Thyroid gland (tissue), 4 donors: ENCODE results near the gene TSPAN6. TPM values are rescaled to one million over a fixed set of nuclear protein-coding genes. Genes with fewer than 3 reads are reported as not detected.

ENCODE experiments used
- DNase-seq, 2 donors: peaks; one replicate each; pipeline ENCODE4 v3.0.0-alpha.2; 2019
- H3K27ac ChIP-seq, 3 donors: fragments of 200-600 bp; sonication (generic); 1 replicate in 2 of 3; 2 replicates in 1 of 3; pipeline ENCODE4 v1.5.1; 2016 to 2019; ENCODE audit warnings: mild to moderate bottlenecking in 1 of 3, moderate library complexity in 1 of 3
- H3K27me3 ChIP-seq: fragments of 200-600 bp; sonication (generic); one replicate; pipeline ENCODE4 v1.5.1; 2019
- H3K36me3 ChIP-seq, 2 donors: fragments of 200-600 bp; sonication (generic); one replicate each; pipeline ENCODE4 v1.5.1; 2016 to 2019
- H3K4me1 ChIP-seq, 2 donors: fragments of 200-600 bp; sonication (generic); one replicate each; pipeline ENCODE4 v1.5.1; 2017 to 2019
- H3K4me3 ChIP-seq, 3 donors: fragments of 200-600 bp; sonication (generic); replicated peaks in 1 of 3; 1 replicate in 2 of 3; 2 replicates in 1 of 3; pipeline ENCODE4 v1.5.1; 2016; ENCODE audit warnings: mild to moderate bottlenecking in 1 of 3
- H3K9me3 ChIP-seq: fragments of 200-600 bp; sonication (generic); one replicate; pipeline ENCODE4 v1.5.1; 2017
- POLR2A ChIP-seq, 2 donors: fragments of 450-650 bp; IDR thresholded peaks; one replicate each; pipeline ENCODE4 v1.6.1; 2017; ENCODE audit warnings: antibody characterized with exemption in 2 of 2, mild to moderate bottlenecking in 2 of 2, moderate library complexity in 1 of 2
- WGBS, 2 donors: methylation state at CpG; one replicate each; pipeline ENCODE4 v1.1.5; 2017; 5-methylcytosine and 5-hydroxymethylcytosine counted together
- intact Hi-C: fragments of 100-400 bp; cut with DNase I; formaldehyde crosslinking; loops from one replicate; pipeline ENCODE4 v1.15.1; 2023
- total RNA-seq, 4 donors: library from RNA; depleted of rRNA; stranded (reverse); fragments of >200 nt; gene quantifications; one replicate each; pipeline ENCODE4 v1.2.3, GENCODE V29; 2016
- TF ChIP-seq, protein P1 (sequence below), 6 experiments: fragments of 200-600 bp in 3 of 6; fragments of 450-650 bp in 3 of 6; sonication (generic) in 3 of 6; IDR thresholded peaks; one replicate each; pipeline ENCODE4 v1.5.1; 2016 to 2019; ENCODE audit warnings: antibody characterized with exemption in 6 of 6, mild to moderate bottlenecking in 2 of 6, inconsistent platforms in 1 of 6, moderate library complexity in 1 of 6

TSPAN6 gene
- total RNA-seq, 4 donors from 2014 or later, result 33.5 to 45.9 (median 35.2) TPM

DNA sequence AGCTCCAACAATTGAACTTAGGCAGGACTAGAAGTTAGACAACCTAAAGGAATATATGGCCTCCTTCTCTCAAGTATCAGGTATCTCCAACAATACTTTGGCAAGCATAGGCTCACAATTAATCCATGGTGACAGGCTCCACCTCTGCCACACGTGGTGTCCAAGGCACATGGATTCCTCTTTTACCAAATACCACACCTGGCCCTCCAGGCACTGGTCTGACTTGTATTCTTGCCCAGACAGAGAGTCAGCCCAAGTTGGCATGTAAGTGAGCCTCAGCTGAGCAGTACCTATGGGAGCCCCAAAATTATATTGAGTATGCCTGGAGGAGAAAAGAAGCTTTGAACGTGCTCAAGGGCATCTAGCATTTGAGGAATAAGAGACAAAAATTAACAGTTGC, 27.0 kb upstream of the TSPAN6 start:
- no peak for TF ChIP-seq POLR2A (IDR thresholded peaks at IDR 0.05)
- TF ChIP-seq, protein P1, sequence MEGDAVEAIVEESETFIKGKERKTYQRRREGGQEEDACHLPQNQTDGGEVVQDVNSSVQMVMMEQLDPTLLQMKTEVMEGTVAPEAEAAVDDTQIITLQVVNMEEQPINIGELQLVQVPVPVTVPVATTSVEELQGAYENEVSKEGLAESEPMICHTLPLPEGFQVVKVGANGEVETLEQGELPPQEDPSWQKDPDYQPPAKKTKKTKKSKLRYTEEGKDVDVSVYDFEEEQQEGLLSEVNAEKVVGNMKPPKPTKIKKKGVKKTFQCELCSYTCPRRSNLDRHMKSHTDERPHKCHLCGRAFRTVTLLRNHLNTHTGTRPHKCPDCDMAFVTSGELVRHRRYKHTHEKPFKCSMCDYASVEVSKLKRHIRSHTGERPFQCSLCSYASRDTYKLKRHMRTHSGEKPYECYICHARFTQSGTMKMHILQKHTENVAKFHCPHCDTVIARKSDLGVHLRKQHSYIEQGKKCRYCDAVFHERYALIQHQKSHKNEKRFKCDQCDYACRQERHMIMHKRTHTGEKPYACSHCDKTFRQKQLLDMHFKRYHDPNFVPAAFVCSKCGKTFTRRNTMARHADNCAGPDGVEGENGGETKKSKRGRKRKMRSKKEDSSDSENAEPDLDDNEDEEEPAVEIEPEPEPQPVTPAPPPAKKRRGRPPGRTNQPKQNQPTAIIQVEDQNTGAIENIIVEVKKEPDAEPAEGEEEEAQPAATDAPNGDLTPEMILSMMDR (IDR thresholded peaks at IDR 0.05), result no peak
- WGBS, 2 donors, result 73 to 83% methylated on average over 1 to 2 of the region's 2 CpGs
- no peak overlapping the region for H3K27ac ChIP-seq
- H3K4me1 ChIP-seq, result no peaks in the 10 kb centered on the region
- H3K4me3 ChIP-seq, result no peak overlapping the region
- no peaks in the 10 kb centered on the region for H3K27me3 ChIP-seq
- no peaks in the 10 kb centered on the region for H3K36me3 ChIP-seq
- no peaks in the 10 kb centered on the region for H3K9me3 ChIP-seq
- intact Hi-C loops, result no loop called here
- no peak for DNase-seq

DNA sequence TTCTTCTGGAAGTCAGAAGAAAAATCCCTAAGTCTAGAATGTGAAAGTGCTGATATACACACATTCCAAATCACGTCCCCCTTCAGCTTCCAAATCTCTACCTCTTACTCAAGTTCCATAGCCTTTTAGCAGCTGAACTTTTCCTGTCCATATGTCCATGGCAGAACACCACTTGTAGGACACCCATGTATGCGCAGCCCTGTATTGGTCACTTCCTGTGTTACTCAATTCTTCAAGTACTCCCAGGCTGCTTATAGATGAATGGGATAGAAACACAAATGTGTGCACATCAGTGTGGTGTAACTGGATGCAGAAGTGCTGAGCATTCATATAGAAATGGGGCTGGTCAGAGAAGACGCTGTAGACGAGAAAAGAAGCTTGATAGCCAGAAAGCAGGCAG, 26.2 kb upstream of the TSPAN6 start:
- Histone ChIP-seq H3K4me1 (no peaks in the 10 kb centered on the region), H3K27ac (no peak overlapping the region), H3K4me3 (no peak overlapping the region), H3K9me3 (no peaks in the 10 kb centered on the region), H3K36me3 (no peaks in the 10 kb centered on the region), H3K27me3 (no peaks in the 10 kb centered on the region)
- TF ChIP-seq, protein P1 (IDR thresholded peaks at IDR 0.05), result no peak
- no peak for TF ChIP-seq POLR2A (IDR thresholded peaks at IDR 0.05)
- 92 to 93% methylated on average over 4 of the region's 4 CpGs for WGBS, 2 donors
- intact Hi-C loops, result no loop called here
- no peak for DNase-seq

DNA sequence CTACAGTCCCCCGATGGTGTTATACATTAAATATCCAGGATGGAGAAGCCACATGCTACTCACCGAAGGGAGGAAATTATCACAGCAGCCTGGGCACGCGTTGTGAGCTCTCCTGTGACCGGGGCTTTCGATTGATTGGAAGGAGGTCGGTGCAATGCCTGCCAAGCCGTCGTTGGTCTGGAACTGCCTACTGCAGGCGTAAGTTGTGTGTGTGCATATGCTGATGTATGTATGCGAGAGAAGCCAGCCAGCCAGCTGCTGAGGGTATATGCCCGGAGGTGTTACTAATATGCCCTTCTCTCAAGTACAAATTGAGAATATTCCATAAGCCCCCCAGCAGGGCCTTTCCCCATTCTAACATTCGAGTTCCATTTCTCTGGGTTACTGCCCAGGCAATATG, 25.6 kb upstream of the TSPAN6 start:
- DNase-seq, result no peak
- Histone ChIP-seq H3K9me3 (no peaks in the 10 kb centered on the region), H3K4me1 (no peaks in the 10 kb centered on the region), H3K36me3 (no peaks in the 10 kb centered on the region), H3K27ac (no peak overlapping the region), H3K4me3 (no peak overlapping the region), H3K27me3 (no peaks in the 10 kb centered on the region)
- intact Hi-C loops, result no loop called here
- TF ChIP-seq, protein P1 (IDR thresholded peaks at IDR 0.05), result no peak
- TF ChIP-seq POLR2A (IDR thresholded peaks at IDR 0.05), result no peak
- 92% methylated on average over 12 to 13 of the region's 13 CpGs for WGBS, 2 donors

GRCh38 chrX:100659431-100660137, 23.0 kb upstream of the TSPAN6 start:
- no peaks in the 10 kb centered on the region for H3K27me3 ChIP-seq
- no peak for DNase-seq
- H3K9me3 ChIP-seq, result no peaks in the 10 kb centered on the region
- no peaks in the 10 kb centered on the region for H3K36me3 ChIP-seq
- no peaks in the 10 kb centered on the region for H3K4me1 ChIP-seq
- WGBS, 2 donors, result 82 to 88% methylated on average over 4 of the region's 4 CpGs
- no peak overlapping the region for H3K27ac ChIP-seq
- TF ChIP-seq, protein P1 (IDR thresholded peaks at IDR 0.05), result no peak
- no peak for TF ChIP-seq POLR2A (IDR thresholded peaks at IDR 0.05)
- intact Hi-C loops, result no loop called here
- no peak overlapping the region for H3K4me3 ChIP-seq

GRCh38 chrX:100658941-100659381, 22.4 kb upstream of the TSPAN6 start:
- TF ChIP-seq, protein P1 (IDR thresholded peaks at IDR 0.05), result no peak
- no peak for TF ChIP-seq POLR2A (IDR thresholded peaks at IDR 0.05)
- intact Hi-C loops, result no loop called here
- no peak for DNase-seq
- WGBS, 2 donors, result 45 to 51% methylated on average over 3 of the region's 3 CpGs
- H3K9me3 ChIP-seq, result no peaks in the 10 kb centered on the region
- no peak overlapping the region for H3K27ac ChIP-seq
- H3K36me3 ChIP-seq, result no peaks in the 10 kb centered on the region
- no peaks in the 10 kb centered on the region for H3K27me3 ChIP-seq
- no peaks in the 10 kb centered on the region for H3K4me1 ChIP-seq
- H3K4me3 ChIP-seq, result no peak overlapping the region
